Nephron (organoid): ENCODE data around the gene ST3GAL3.

Source experiments
- H3K27ac Mint-ChIP-seq, 3 experiments: 2 replicates each; pipeline ENCODE4 v1.8.0; 2020; ENCODE audit warnings: mixed read lengths in 3 of 3, mild to moderate bottlenecking in 2 of 3, moderate library complexity in 1 of 3
- H3K27me3 Mint-ChIP-seq: 2 replicates; pipeline ENCODE4 v1.8.0; 2021; ENCODE audit warnings: low read depth, mild to moderate bottlenecking, moderate library complexity, mixed read lengths
- H3K36me3 Mint-ChIP-seq: 2 replicates; pipeline ENCODE4 v1.8.0; 2020; ENCODE audit warnings: low read depth, mixed read lengths
- H3K4me1 Mint-ChIP-seq: 2 replicates; pipeline ENCODE4 v1.8.0; 2020; ENCODE audit warnings: mixed read lengths
- H3K4me3 Mint-ChIP-seq, 3 experiments: 2 replicates each; pipeline ENCODE4 v1.8.0; 2020; ENCODE audit warnings: mild to moderate bottlenecking in 3 of 3, mixed read lengths in 3 of 3, moderate library complexity in 2 of 3
- H3K9me3 Mint-ChIP-seq: 2 replicates; pipeline ENCODE4 v1.8.0; 2020; ENCODE audit warnings: mixed read lengths
- TF ChIP-seq, protein P1 (sequence below), 3 experiments: fragments of 200-600 bp; sonication (generic); IDR thresholded peaks; one replicate each; pipeline ENCODE4 v1.5.0; 2021; ENCODE audit warnings: antibody characterized with exemption in 3 of 3; ENCODE audit not compliant: unreplicated experiment in 3 of 3

Gene ST3GAL3

DNA sequence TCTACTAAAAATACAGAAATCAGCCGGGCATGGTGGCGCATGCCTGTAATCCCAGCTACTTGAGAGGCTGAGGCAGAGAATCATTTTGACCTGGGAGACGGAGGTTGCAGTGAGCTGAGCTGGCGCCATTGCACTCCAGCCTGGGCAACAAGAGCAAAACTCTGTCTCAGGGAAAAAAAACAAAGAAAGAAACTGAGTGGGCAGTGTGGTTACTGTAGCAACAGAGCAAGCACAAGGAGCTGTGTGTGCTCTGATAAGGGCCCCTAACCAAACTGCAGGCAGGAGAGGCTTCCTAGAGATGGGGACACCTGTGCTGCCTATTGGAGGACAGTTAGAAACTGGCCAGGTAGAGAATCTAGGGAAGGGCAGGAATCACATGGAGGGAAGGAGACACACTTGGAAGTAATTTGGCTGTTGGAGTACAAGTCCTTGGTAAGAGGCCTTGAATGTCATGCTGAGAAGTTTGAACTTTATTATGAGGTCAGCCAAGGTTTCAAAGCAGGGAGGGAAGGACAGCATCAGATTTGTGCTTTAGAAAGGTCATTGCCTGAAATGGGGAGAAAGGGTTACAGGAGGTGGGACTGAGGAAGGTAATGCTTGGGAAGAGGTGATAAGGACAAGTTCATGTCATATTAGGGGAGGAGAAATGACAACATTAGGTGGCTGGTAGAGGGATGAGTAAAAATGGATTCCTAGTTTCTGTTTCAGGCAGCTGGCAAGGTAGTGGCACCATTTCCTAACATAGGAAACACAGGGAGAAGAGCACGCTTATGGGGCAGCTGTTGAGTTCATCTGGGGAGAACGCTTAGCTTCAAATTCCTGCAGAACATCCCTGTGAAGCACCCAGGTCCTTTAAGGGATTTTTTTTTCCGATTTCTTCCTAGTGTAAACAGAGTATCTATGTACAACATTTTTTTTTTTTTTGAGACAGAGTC, 157.0 kb downstream of the ST3GAL3 start:
- H3K4me1 Mint-ChIP-seq, result peaks cover 82% of the 10 kb centered on the region
- TF ChIP-seq, protein P1, sequence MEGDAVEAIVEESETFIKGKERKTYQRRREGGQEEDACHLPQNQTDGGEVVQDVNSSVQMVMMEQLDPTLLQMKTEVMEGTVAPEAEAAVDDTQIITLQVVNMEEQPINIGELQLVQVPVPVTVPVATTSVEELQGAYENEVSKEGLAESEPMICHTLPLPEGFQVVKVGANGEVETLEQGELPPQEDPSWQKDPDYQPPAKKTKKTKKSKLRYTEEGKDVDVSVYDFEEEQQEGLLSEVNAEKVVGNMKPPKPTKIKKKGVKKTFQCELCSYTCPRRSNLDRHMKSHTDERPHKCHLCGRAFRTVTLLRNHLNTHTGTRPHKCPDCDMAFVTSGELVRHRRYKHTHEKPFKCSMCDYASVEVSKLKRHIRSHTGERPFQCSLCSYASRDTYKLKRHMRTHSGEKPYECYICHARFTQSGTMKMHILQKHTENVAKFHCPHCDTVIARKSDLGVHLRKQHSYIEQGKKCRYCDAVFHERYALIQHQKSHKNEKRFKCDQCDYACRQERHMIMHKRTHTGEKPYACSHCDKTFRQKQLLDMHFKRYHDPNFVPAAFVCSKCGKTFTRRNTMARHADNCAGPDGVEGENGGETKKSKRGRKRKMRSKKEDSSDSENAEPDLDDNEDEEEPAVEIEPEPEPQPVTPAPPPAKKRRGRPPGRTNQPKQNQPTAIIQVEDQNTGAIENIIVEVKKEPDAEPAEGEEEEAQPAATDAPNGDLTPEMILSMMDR (IDR thresholded peaks at IDR 0.05; ENCODE audit: unreplicated experiment in 3 of 3), result no peak
- H3K36me3 Mint-ChIP-seq, result peaks cover 9% of the 10 kb centered on the region
- H3K9me3 Mint-ChIP-seq, result no peaks in the 10 kb centered on the region
- H3K4me3 Mint-ChIP-seq, result no peak overlapping the region
- peak overlapping the region in 1 of 3 experiments; percentile 13 for H3K27ac Mint-ChIP-seq
- no peaks in the 10 kb centered on the region for H3K27me3 Mint-ChIP-seq

GRCh38 chr1:43866201-43866600, 158.9 kb downstream of the ST3GAL3 start:
- TF ChIP-seq, protein P1 (IDR thresholded peaks at IDR 0.05; ENCODE audit: unreplicated experiment in 3 of 3), result no peak
- Mint-ChIP-seq H3K27ac (peak overlapping the region in 1 of 3 experiments; percentile 57), H3K4me3 (no peak overlapping the region), H3K36me3 (peaks cover 5% of the 10 kb centered on the region), H3K27me3 (no peaks in the 10 kb centered on the region), H3K4me1 (peaks cover 72% of the 10 kb centered on the region), H3K9me3 (no peaks in the 10 kb centered on the region)

DNA sequence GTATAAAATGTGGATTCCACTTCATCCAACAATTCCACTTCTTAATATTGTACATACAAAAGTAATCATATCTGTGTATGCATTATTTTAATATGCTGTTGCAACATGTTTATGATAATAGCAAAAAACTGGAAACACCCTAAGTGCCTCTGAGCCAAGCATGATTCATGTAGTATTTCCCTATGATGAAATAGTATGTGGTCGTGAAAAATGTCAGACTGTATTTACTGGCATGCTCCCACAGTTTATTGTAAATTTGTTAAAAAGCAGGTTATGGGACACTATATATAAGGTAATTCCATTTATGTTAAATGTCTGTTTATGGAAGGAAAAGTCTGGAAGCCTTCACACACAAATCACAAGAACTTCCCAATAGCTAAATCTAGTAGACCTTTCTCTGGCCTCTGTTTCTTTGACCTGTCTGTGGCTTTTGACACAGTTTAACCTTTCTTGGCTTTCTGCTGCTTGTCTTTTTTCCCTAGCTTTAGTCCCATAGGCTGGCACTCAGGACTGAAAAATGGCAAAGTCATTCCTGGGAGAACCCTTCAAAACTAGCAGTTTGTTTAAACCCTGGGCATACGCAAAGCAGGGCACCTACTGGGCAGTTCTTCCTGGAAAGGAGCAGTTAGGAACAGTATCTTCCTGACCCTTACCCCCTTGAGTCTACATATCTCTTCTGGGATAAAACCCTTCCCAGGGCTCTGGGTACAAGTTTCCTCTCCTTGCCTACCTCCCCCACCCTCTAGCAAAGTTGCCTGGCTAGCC, 160.8 kb downstream of the ST3GAL3 start:
- Mint-ChIP-seq H3K9me3 (no peaks in the 10 kb centered on the region), H3K4me3 (peak overlapping the region in 2 of 3 experiments; percentile 10 to 37), H3K4me1 (peaks cover 57% of the 10 kb centered on the region), H3K27ac (peak overlapping the region; percentile 50 to 85 (median 52)), H3K27me3 (no peaks in the 10 kb centered on the region), H3K36me3 (no peaks in the 10 kb centered on the region)
- TF ChIP-seq, protein P1 (IDR thresholded peaks at IDR 0.05; ENCODE audit: unreplicated experiment in 3 of 3), result no peak

DNA sequence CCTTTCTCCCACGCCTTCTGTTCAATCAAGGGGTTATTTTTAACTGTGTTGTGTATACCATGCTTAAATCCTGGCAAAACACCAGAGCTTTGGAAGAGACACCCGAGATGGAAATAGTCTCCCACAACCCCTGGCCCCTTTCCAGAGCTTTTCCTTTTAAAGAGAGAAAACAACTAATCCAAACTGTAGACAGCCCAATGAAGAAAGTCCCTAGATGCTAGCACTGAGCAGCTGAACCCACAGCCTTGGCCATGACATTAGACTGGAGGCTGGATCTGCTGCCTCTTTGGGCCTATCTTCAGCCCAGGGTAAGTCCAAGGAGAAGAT, 161.4 kb downstream of the ST3GAL3 start:
- H3K9me3 Mint-ChIP-seq, result no peaks in the 10 kb centered on the region
- H3K27ac Mint-ChIP-seq, result peak overlapping the region; percentile 50 to 85 (median 52)
- H3K27me3 Mint-ChIP-seq, result no peaks in the 10 kb centered on the region
- H3K4me3 Mint-ChIP-seq, result peak overlapping the region in 2 of 3 experiments; percentile 10 to 37
- H3K4me1 Mint-ChIP-seq, result peaks cover 52% of the 10 kb centered on the region
- H3K36me3 Mint-ChIP-seq, result no peaks in the 10 kb centered on the region
- TF ChIP-seq, protein P1 (IDR thresholded peaks at IDR 0.05; ENCODE audit: unreplicated experiment in 3 of 3), result no peak

GRCh38 chr1:43870306-43870705, 163.0 kb downstream of the ST3GAL3 start:
- peaks cover 38% of the 10 kb centered on the region for H3K4me1 Mint-ChIP-seq
- no peaks in the 10 kb centered on the region for H3K9me3 Mint-ChIP-seq
- H3K36me3 Mint-ChIP-seq, result no peaks in the 10 kb centered on the region
- H3K27me3 Mint-ChIP-seq, result no peaks in the 10 kb centered on the region
- H3K27ac Mint-ChIP-seq, result no peak overlapping the region
- no peak overlapping the region for H3K4me3 Mint-ChIP-seq
- TF ChIP-seq, protein P1 (IDR thresholded peaks at IDR 0.05; ENCODE audit: unreplicated experiment in 3 of 3), result no peak
